ENCODE measurements around the gene CYTL1. TPM values are rescaled to one million over a fixed set of nuclear protein-coding genes. Genes with fewer than 3 reads are reported as not detected.

Gene CYTL1
- total RNA-seq, 3 donors from 2014 or later = 0.44 to 1.9 (median 0.66) TPM

GRCh38 chr4:4995103-4995907, 24.0 kb downstream of the CYTL1 start:
- Histone ChIP-seq H3K27ac (no peak overlapping the region), H3K9me3 (no peaks in the 10 kb centered on the region), H3K4me1 (no peaks in the 10 kb centered on the region), H3K4me3 (no peak overlapping the region), H3K27me3 (peaks cover 0 to 7% of the 10 kb centered on the region in 2 donors), H3K36me3 (no peaks in the 10 kb centered on the region)
- DNase-seq (ENCODE audit: low spot score in 2 of 2) = peak; percentile 30 to 78
- intact Hi-C loops (cut with DNase I; ENCODE audit: low total_unique reads) = no loop called here
- TF ChIP-seq POLR2AphosphoS5 (IDR thresholded peaks at IDR 0.05) (no peak), POLR2A (IDR thresholded peaks at IDR 0.05) (no peak), CTCF (IDR thresholded peaks at IDR 0.05) (peak; percentile 54 to 90 (median 67))

DNA sequence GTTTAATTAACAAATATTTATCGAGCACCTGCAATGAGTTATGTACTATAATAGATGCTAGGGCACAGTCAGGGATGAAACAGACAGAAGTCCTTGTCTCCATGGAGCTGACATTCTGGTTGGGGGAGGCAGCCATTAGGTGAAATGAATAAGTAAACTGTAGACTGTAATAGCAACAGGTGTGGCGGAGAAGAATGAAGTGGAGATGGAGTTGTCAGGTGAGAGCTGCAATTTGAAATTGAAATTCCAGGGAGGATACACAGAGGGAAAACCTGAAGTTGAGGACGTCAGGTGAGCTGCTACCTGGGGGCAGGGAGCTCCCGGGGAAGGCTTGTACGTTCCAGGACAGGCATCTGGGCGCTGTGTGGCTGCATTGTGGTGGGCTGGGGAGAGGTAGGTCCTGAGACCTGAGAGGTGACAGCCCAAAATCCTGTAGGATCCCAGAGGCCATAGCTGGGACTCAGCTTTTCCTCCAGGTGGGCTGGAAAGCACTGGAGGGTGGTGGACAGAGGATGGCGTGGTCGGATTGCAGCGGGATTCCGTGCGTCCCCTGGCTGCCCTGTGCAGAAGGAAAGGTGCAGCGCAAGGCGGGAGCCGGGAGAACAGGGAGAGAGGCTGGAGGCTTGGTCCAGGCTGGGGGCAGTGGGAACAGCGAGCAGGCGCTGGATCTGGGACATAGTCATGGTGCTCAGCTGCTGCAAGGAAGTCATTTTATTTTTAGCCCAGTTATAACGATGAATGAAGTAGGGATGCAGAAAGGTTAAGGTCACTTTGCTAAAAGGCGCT, 24.8 kb downstream of the CYTL1 start:
- TF ChIP-seq POLR2A (IDR thresholded peaks at IDR 0.05) (no peak), POLR2AphosphoS5 (IDR thresholded peaks at IDR 0.05) (no peak), CTCF (IDR thresholded peaks at IDR 0.05) (no peak)
- Histone ChIP-seq H3K9me3 (no peaks in the 10 kb centered on the region), H3K4me1 (no peaks in the 10 kb centered on the region), H3K27ac (no peak overlapping the region), H3K36me3 (no peaks in the 10 kb centered on the region), H3K4me3 (no peak overlapping the region), H3K27me3 (peaks cover 0 to 7% of the 10 kb centered on the region in 2 donors)
- no peak for DNase-seq (ENCODE audit: low spot score in 2 of 2)
- intact Hi-C loops (cut with DNase I; ENCODE audit: low total_unique reads) = no loop called here

GRCh38 chr4:4992833-4993232, 26.4 kb downstream of the CYTL1 start:
- H3K27me3 ChIP-seq = peaks cover 0 to 7% of the 10 kb centered on the region in 2 donors
- TF ChIP-seq POLR2A (IDR thresholded peaks at IDR 0.05) = no peak
- no peak for TF ChIP-seq CTCF (IDR thresholded peaks at IDR 0.05)
- TF ChIP-seq POLR2AphosphoS5 (IDR thresholded peaks at IDR 0.05) = no peak
- H3K36me3 ChIP-seq = no peaks in the 10 kb centered on the region
- no peak for DNase-seq (ENCODE audit: low spot score in 2 of 2)
- H3K4me1 ChIP-seq = no peaks in the 10 kb centered on the region
- H3K4me3 ChIP-seq = no peak overlapping the region
- no peak overlapping the region for H3K27ac ChIP-seq
- intact Hi-C loops (cut with DNase I; ENCODE audit: low total_unique reads) = no loop called here
- no peaks in the 10 kb centered on the region for H3K9me3 ChIP-seq

GRCh38 chr4:4991541-4992099, 27.6 kb downstream of the CYTL1 start:
- intact Hi-C loops (cut with DNase I; ENCODE audit: low total_unique reads) = no loop called here
- H3K27me3 ChIP-seq = peaks cover 0 to 7% of the 10 kb centered on the region in 2 donors
- no peaks in the 10 kb centered on the region for H3K36me3 ChIP-seq
- no peak for DNase-seq (ENCODE audit: low spot score in 2 of 2)
- TF ChIP-seq POLR2A (IDR thresholded peaks at IDR 0.05) (no peak), CTCF (IDR thresholded peaks at IDR 0.05) (no peak), POLR2AphosphoS5 (IDR thresholded peaks at IDR 0.05) (no peak)
- no peaks in the 10 kb centered on the region for H3K9me3 ChIP-seq
- H3K27ac ChIP-seq = peak overlapping the region in 1 of 2 donors; percentile 81
- H3K4me1 ChIP-seq = no peaks in the 10 kb centered on the region
- H3K4me3 ChIP-seq = no peak overlapping the region

All from breast epithelium (tissue), 4 donors.